MM.1S (cell line): ENCODE data around the gene BCAS3.

Experiments
- EZH2 ChIP-seq: fragments of 300-600 bp; sonication (generic); optimal IDR thresholded peaks from 2 replicates; pipeline ENCODE3; 2017; ENCODE audit warnings: low read depth, mild to moderate bottlenecking, antibody characterized with exemption, low read length, mixed read lengths
- EZH2phosphoT487 ChIP-seq: fragments of 300-600 bp; sonication (generic); IDR thresholded peaks from 2 replicates; pipeline ENCODE4 v1.6.1; 2018; ENCODE audit warnings: antibody characterized with exemption, low read length
- TF ChIP-seq, protein P1 (sequence below): fragments of 300-600 bp; sonication (generic); IDR thresholded peaks from 2 replicates; pipeline ENCODE4 v1.5.1; 2016; ENCODE audit warnings: antibody characterized with exemption, low read length, mixed read lengths

DNA sequence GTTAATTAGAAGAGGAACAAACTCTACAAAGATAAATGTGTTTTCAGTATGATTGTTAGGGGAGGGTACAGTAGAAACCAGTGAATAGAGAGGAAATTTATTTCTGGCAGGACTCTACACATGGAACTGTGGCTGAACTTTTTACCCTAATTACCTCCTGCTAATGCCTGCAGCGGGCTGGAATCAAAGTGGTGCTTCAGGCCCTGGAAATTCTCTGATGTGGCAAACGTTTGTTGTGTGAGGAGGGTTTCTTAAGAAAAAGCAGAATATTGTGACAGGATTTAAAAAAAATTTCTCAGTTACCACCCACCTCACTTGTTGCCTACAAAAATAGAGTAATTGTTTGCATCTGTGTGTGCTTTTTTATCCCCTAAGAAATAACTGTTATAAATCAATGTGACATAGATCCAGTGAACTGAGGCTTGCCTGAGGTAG is 154.5 kb downstream of the BCAS3 start:
- TF ChIP-seq, protein P1, sequence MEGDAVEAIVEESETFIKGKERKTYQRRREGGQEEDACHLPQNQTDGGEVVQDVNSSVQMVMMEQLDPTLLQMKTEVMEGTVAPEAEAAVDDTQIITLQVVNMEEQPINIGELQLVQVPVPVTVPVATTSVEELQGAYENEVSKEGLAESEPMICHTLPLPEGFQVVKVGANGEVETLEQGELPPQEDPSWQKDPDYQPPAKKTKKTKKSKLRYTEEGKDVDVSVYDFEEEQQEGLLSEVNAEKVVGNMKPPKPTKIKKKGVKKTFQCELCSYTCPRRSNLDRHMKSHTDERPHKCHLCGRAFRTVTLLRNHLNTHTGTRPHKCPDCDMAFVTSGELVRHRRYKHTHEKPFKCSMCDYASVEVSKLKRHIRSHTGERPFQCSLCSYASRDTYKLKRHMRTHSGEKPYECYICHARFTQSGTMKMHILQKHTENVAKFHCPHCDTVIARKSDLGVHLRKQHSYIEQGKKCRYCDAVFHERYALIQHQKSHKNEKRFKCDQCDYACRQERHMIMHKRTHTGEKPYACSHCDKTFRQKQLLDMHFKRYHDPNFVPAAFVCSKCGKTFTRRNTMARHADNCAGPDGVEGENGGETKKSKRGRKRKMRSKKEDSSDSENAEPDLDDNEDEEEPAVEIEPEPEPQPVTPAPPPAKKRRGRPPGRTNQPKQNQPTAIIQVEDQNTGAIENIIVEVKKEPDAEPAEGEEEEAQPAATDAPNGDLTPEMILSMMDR = no peak
- TF ChIP-seq EZH2phosphoT487 = no peak
- no peak for TF ChIP-seq EZH2
